NCI-H1930 (cell line): ENCODE measurements around the gene FFAR4.
A peak's percentile ranks its signal among the peaks of the same experiment; 100 is the strongest.
"Not testable (repeated sequence)": the region's sequence is repeated elsewhere in the genome, so short reads cannot be mapped to it uniquely, and the experiment has no call there.

ENCODE experiments used
- DNase-seq, 2 experiments: peaks; one replicate each; lab custom pipeline; 2025; lab: John Stamatoyannopoulos, UW

FFAR4 gene

GRCh38 chr10:93566435-93567276 lies at the start of gene FFAR4:
TSS of gene FFAR4 (plus strand) at chr10:93566665. CDS start at chr10:93566721, 56 bp downstream.
- DNase-seq = peak in 1 of 2 experiments; percentile 14

- no peak for DNase-seq
Observed at GRCh38 chr10:93518531-93518930, 47.9 kb upstream of the FFAR4 start.

- DNase-seq = no peak
Observed at GRCh38 chr10:93535293-93535692, 31.2 kb upstream of the FFAR4 start.

- not testable (repeated sequence) for DNase-seq
Observed at GRCh38 chr10:93540871-93541270, 25.6 kb upstream of the FFAR4 start.

- no peak for DNase-seq
Observed at GRCh38 chr10:93541402-93542357, 24.8 kb upstream of the FFAR4 start.

- DNase-seq = no peak
Observed at GRCh38 chr10:93542358-93542791, 24.1 kb upstream of the FFAR4 start.

GRCh38 chr10:93546995-93547394 lies 19.5 kb upstream of the FFAR4 start:
- not testable (repeated sequence) for DNase-seq

GRCh38 chr10:93547522-93547921 lies 18.9 kb upstream of the FFAR4 start:
- no peak for DNase-seq

- DNase-seq = no peak
Observed at GRCh38 chr10:93548376-93549071, 17.9 kb upstream of the FFAR4 start.

GRCh38 chr10:93550606-93551005 lies 15.9 kb upstream of the FFAR4 start:
- DNase-seq = no peak

GRCh38 chr10:93552780-93553179 lies 13.7 kb upstream of the FFAR4 start:
- no peak for DNase-seq

- no peak for DNase-seq
Observed at GRCh38 chr10:93553482-93554315, 12.8 kb upstream of the FFAR4 start.

GRCh38 chr10:93554316-93554663 lies 12.2 kb upstream of the FFAR4 start:
- no peak for DNase-seq

GRCh38 chr10:93554760-93555432 lies 11.6 kb upstream of the FFAR4 start:
- peak; percentile 21 to 47 for DNase-seq

- DNase-seq = no peak
Observed at GRCh38 chr10:93559490-93559889, 7.0 kb upstream of the FFAR4 start.

- no peak for DNase-seq
Observed at GRCh38 chr10:93560541-93560940, 5.9 kb upstream of the FFAR4 start.

- no peak for DNase-seq
Observed at GRCh38 chr10:93565446-93565845, 1.0 kb upstream of the FFAR4 start.

GRCh38 chr10:93567277-93568104 lies 1.0 kb downstream of the FFAR4 start:
- no peak for DNase-seq

- no peak for DNase-seq
Observed at GRCh38 chr10:93568105-93568390, 1.6 kb downstream of the FFAR4 start.

- no peak for DNase-seq
Observed at GRCh38 chr10:93570383-93570782, 3.9 kb downstream of the FFAR4 start.
